Measurements from ENCODE around the gene USP3. TPM values are rescaled to one million over a fixed set of nuclear protein-coding genes. Genes with fewer than 3 reads are reported as not detected.

Gene USP3
- total RNA-seq, 6 experiments from 2014 or later = 21.9 to 33.8 (median 24.8) TPM

- no peak for TF ChIP-seq CTCF (IDR thresholded peaks at IDR 0.05)
- no peak for TF ChIP-seq POLR2A (IDR thresholded peaks at IDR 0.05)
- intact Hi-C loops (cut with DNase I) = loop anchor here in 1 of 2 donors (10.0 kb wide), 1 partner anchor 46 kb away; no protein-coding TSS in a partner anchor
- WGBS (ENCODE audit: insufficient coverage, low coverage, low lambda C conversion rate, missing lambda C conversion rate) = 77% methylated on average over 4 of the region's 6 CpGs
- peaks cover 0 to 64% (median 8%) of the 10 kb centered on the region in 4 donors for H3K36me3 ChIP-seq
- H3K9me3 ChIP-seq = no peaks in the 10 kb centered on the region
- DNase-seq (no peak), ATAC-seq (no peak)
- H3K27ac ChIP-seq = no peak overlapping the region
- no peaks in the 10 kb centered on the region for H3K4me1 ChIP-seq
- H3K4me3 ChIP-seq = no peak overlapping the region
- no peaks in the 10 kb centered on the region for H3K27me3 ChIP-seq
Measured at GRCh38 chr15:63560741-63561448, 56.5 kb downstream of the USP3 start.

GRCh38 chr15:63564093-63564492, 59.7 kb downstream of the USP3 start:
- 59% methylated on average over 3 of the region's 3 CpGs for WGBS (ENCODE audit: insufficient coverage, low coverage, low lambda C conversion rate, missing lambda C conversion rate)
- Histone ChIP-seq H3K4me1 (no peaks in the 10 kb centered on the region), H3K27ac (no peak overlapping the region), H3K27me3 (no peaks in the 10 kb centered on the region), H3K9me3 (no peaks in the 10 kb centered on the region), H3K4me3 (no peak overlapping the region), H3K36me3 (peaks cover 0 to 54% (median 8%) of the 10 kb centered on the region in 4 donors)
- DNase-seq (no peak), ATAC-seq (no peak)
- TF ChIP-seq POLR2A (IDR thresholded peaks at IDR 0.05) = no peak
- TF ChIP-seq CTCF (IDR thresholded peaks at IDR 0.05) = no peak
- intact Hi-C loops (cut with DNase I) = loop anchor here in 1 of 2 donors (10.0 kb wide), 1 partner anchor 49 kb away; no protein-coding TSS in a partner anchor

GRCh38 chr15:63565536-63566186, 61.3 kb downstream of the USP3 start:
- H3K27me3 ChIP-seq = no peaks in the 10 kb centered on the region
- no peak for ATAC-seq
- no peaks in the 10 kb centered on the region for H3K9me3 ChIP-seq
- H3K36me3 ChIP-seq = peaks cover 0 to 46% (median 6%) of the 10 kb centered on the region in 4 donors
- DNase-seq = no peak
- H3K27ac ChIP-seq = no peak overlapping the region
- WGBS (ENCODE audit: insufficient coverage, low coverage, low lambda C conversion rate, missing lambda C conversion rate) = 77% methylated on average over 2 of the region's 2 CpGs
- no peaks in the 10 kb centered on the region for H3K4me1 ChIP-seq
- no peak overlapping the region for H3K4me3 ChIP-seq
- TF ChIP-seq CTCF (IDR thresholded peaks at IDR 0.05) (no peak), POLR2A (IDR thresholded peaks at IDR 0.05) (no peak)
- intact Hi-C loops (cut with DNase I) = loop anchor here in 1 of 2 donors (10.0 kb wide), 1 partner anchor 51 kb away; no protein-coding TSS in a partner anchor

- Histone ChIP-seq H3K4me3 (no peak overlapping the region), H3K36me3 (peaks cover 0 to 59% (median 4%) of the 10 kb centered on the region in 4 donors)
- 91% methylated on average over 7 of the region's 7 CpGs for WGBS (ENCODE audit: insufficient coverage, low coverage, low lambda C conversion rate, missing lambda C conversion rate)
Measured at GRCh38 chr15:63572749-63573464, 68.5 kb downstream of the USP3 start.

More at GRCh38 chr15:63572749-63573464, 68.5 kb downstream of the USP3 start:
- Histone ChIP-seq H3K4me1 (no peaks in the 10 kb centered on the region), H3K27ac (no peak overlapping the region), H3K9me3 (no peaks in the 10 kb centered on the region), H3K27me3 (no peaks in the 10 kb centered on the region)
- DNase-seq = no peak
- no peak for ATAC-seq
- TF ChIP-seq CTCF (IDR thresholded peaks at IDR 0.05) = no peak
- no peak for TF ChIP-seq POLR2A (IDR thresholded peaks at IDR 0.05)
- intact Hi-C loops (cut with DNase I) = no loop called here
